IMR-90 (cell line): ENCODE measurements around the gene DAPK1. TPM values are rescaled to one million over a fixed set of nuclear protein-coding genes. Genes with fewer than 3 reads are reported as not detected.

Experiments
- ATAC-seq: fragments of 200-7000 bp; cut with Tn5 transposase; 2 replicates; pipeline ENCODE4 v1.9.1; 2020; ENCODE audit warnings: low read depth, mild to moderate bottlenecking, moderate library complexity
- BruUV-seq: library from RNA; stranded (reverse); fragments of 400-500 nt; replicated peaks from 2 replicates; lab custom pipeline; 2021; lab: Mats Ljungman, UMichigan
- CTCF ChIA-PET: fragments of 300-600 bp; formaldehyde crosslinking; extraction: SDS; loops from one replicate; lab custom pipeline; 2021; ENCODE audit warnings: antibody characterized with exemption; lab: Yijun Ruan, JAX
- POLR2A ChIA-PET: fragments of 300-600 bp; sonication (Branson Sonifier 250); formaldehyde crosslinking; loops from one replicate; lab custom pipeline; 2022; ENCODE audit warnings: antibody characterized with exemption; ENCODE audit not compliant: unreplicated experiment; lab: Charles Lee
- DNase-seq: peaks from one replicate; pipeline ENCODE4 v3.0.0; 2013
- H2AFZ ChIP-seq: replicated peaks from 2 replicates; pipeline ENCODE3; 2013; ENCODE audit warnings: low read length, mild to moderate bottlenecking; ENCODE audit not compliant: poor library complexity
- H2AK5ac ChIP-seq: 2 replicates; pipeline ENCODE4 v1.6.1; 2013; ENCODE audit warnings: low read depth, low read length, inconsistent platforms
- H2AK9ac ChIP-seq: replicated peaks from 2 replicates; pipeline ENCODE3; 2013; ENCODE audit warnings: mild to moderate bottlenecking, low read depth, low read length, moderate library complexity; ENCODE audit not compliant: poor library complexity
- H2BK120ac ChIP-seq: 2 replicates; pipeline ENCODE4 v1.6.1; 2013; ENCODE audit warnings: low read depth, low read length, inconsistent platforms
- H2BK15ac ChIP-seq: 3 replicates; pipeline ENCODE4 v1.6.1; 2013; ENCODE audit warnings: low read depth, low read length, inconsistent platforms
- H2BK20ac ChIP-seq: 2 replicates; pipeline ENCODE4 v1.6.1; 2013; ENCODE audit warnings: low read depth, mild to moderate bottlenecking, inconsistent platforms, low read length, moderate library complexity
- H2BK5ac ChIP-seq: 2 replicates; pipeline ENCODE4 v1.6.1; 2013; ENCODE audit warnings: mild to moderate bottlenecking, low read depth, low read length, inconsistent platforms; ENCODE audit not compliant: poor library complexity, severe bottlenecking
- H3K14ac ChIP-seq: replicated peaks from 2 replicates; pipeline ENCODE4 v1.6.1; 2013; ENCODE audit warnings: low read depth, low read length, inconsistent platforms
- H3K18ac ChIP-seq: 2 replicates; pipeline ENCODE4 v1.6.1; 2013; ENCODE audit warnings: low read depth, low read length, control low read depth
- H3K23ac ChIP-seq: 2 replicates; pipeline ENCODE4 v1.6.1; 2013; ENCODE audit warnings: low read depth, low read length, inconsistent platforms
- H3K27ac ChIP-seq: 2 replicates; pipeline ENCODE4 v1.5.1; 2013; ENCODE audit warnings: mild to moderate bottlenecking, control low read depth, low read length; ENCODE audit not compliant: insufficient read depth
- H3K27me3 ChIP-seq: 2 replicates; pipeline ENCODE4 v1.6.1; 2013; ENCODE audit warnings: low read length; ENCODE audit not compliant: control insufficient read depth, insufficient read depth
- H3K36me3 ChIP-seq: 2 replicates; pipeline ENCODE4 v1.6.1; 2013; ENCODE audit warnings: low read length, mixed read lengths; ENCODE audit not compliant: control insufficient read depth, insufficient read depth
- H3K4ac ChIP-seq: 2 replicates; pipeline ENCODE4 v1.6.1; 2013; ENCODE audit warnings: low read depth, low read length, inconsistent platforms
- H3K4me1 ChIP-seq: 2 replicates; pipeline ENCODE4 v1.6.1; 2013; ENCODE audit warnings: low read length, mixed read lengths; ENCODE audit not compliant: control insufficient read depth, insufficient read depth
- H3K4me2 ChIP-seq: 2 replicates; pipeline ENCODE4 v1.6.1; 2013; ENCODE audit warnings: low read depth, mild to moderate bottlenecking, control low read depth, low read length, moderate library complexity
- H3K4me3 ChIP-seq: 2 replicates; pipeline ENCODE4 v1.5.1; 2013; ENCODE audit warnings: low read depth, mild to moderate bottlenecking, control low read depth, low read length, moderate library complexity; ENCODE audit not compliant: insufficient read depth
- H3K56ac ChIP-seq: 2 replicates; pipeline ENCODE4 v1.6.1; 2013; ENCODE audit warnings: low read length, inconsistent platforms; ENCODE audit not compliant: insufficient read depth; ENCODE audit errors: extremely low read depth
- H3K79me1 ChIP-seq, 2 experiments: 2 replicates each; pipeline ENCODE4 v1.6.1; 2013; ENCODE audit warnings: low read length in 2 of 2, inconsistent platforms in 1 of 2, low read depth in 1 of 2
- H3K9ac ChIP-seq: 2 replicates; pipeline ENCODE4 v1.6.1; 2013; ENCODE audit warnings: low read depth, low read length, control low read depth
- H3K9me1 ChIP-seq: 2 replicates; pipeline ENCODE4 v1.6.1; 2013; ENCODE audit warnings: low read length, inconsistent platforms; ENCODE audit not compliant: insufficient read depth
- H3K9me3 ChIP-seq: 2 replicates; pipeline ENCODE4 v1.6.1; 2013; ENCODE audit warnings: low read length; ENCODE audit not compliant: control insufficient read depth, insufficient read depth
- H4K20me1 ChIP-seq: 2 replicates; pipeline ENCODE4 v1.6.1; 2013; ENCODE audit warnings: low read length, inconsistent platforms; ENCODE audit not compliant: insufficient read depth
- H4K5ac ChIP-seq: 2 replicates; pipeline ENCODE4 v1.6.1; 2013; ENCODE audit warnings: mild to moderate bottlenecking, low read depth, low read length, control low read depth
- H4K8ac ChIP-seq, 2 experiments: 2 replicates each; pipeline ENCODE4 v1.6.1; 2013; ENCODE audit warnings: low read depth in 2 of 2, low read length in 2 of 2, control low read depth in 1 of 2, inconsistent platforms in 1 of 2
- H4K91ac ChIP-seq: 2 replicates; pipeline ENCODE4 v1.6.1; 2013; ENCODE audit warnings: low read depth, low read length, inconsistent platforms; ENCODE audit not compliant: insufficient read depth
- BHLHE40 ChIP-seq: fragments of 150-350 bp; IDR thresholded peaks from 2 replicates; pipeline ENCODE4 v1.6.1; 2016; ENCODE audit warnings: mild to moderate bottlenecking, low read depth, low read length
- CHD1 ChIP-seq: IDR thresholded peaks from 2 replicates; pipeline ENCODE4 v1.6.1; 2012; ENCODE audit warnings: low read depth, low read length, improper control_type of control experiment
- ELK1 ChIP-seq: fragments of 150-350 bp; IDR thresholded peaks from 2 replicates; pipeline ENCODE4 v1.6.1; 2016; ENCODE audit warnings: low read depth, mild to moderate bottlenecking, low read length, moderate library complexity, borderline replicate concordance
- MAZ ChIP-seq: IDR thresholded peaks from 2 replicates; pipeline ENCODE4 v1.6.1; 2012; ENCODE audit warnings: low read depth, mild to moderate bottlenecking, low read length, improper control_type of control experiment, moderate library complexity, borderline replicate concordance
- MXI1 ChIP-seq: IDR thresholded peaks from 2 replicates; pipeline ENCODE4 v1.6.1; 2012; ENCODE audit warnings: low read depth, mild to moderate bottlenecking, low read length, moderate library complexity, borderline replicate concordance
- RAD21 ChIP-seq: IDR thresholded peaks from 2 replicates; pipeline ENCODE4 v1.6.1; 2012; ENCODE audit warnings: low read length, improper control_type of control experiment
- RFX5 ChIP-seq: IDR thresholded peaks from 2 replicates; pipeline ENCODE4 v1.8.0; 2012; ENCODE audit warnings: low read depth, mild to moderate bottlenecking, low read length, moderate library complexity
- SMC3 ChIP-seq: fragments of 150-350 bp; IDR thresholded peaks from 2 replicates; pipeline ENCODE4 v1.6.1; 2016; ENCODE audit warnings: low read depth, mild to moderate bottlenecking, antibody characterized with exemption, low read length, moderate library complexity
- USF2 ChIP-seq: fragments of 150-350 bp; IDR thresholded peaks from 2 replicates; pipeline ENCODE4 v1.6.1; 2017; ENCODE audit warnings: mild to moderate bottlenecking, antibody characterized with exemption, low read length, low read depth
- WGBS, 2 experiments: methylation state at CpG; one replicate each; pipeline versions ENCODE4 v1.1.5 to v1.1.7; 2013; ENCODE audit warnings: missing lambda C conversion rate in 2 of 2; ENCODE audit not compliant: insufficient read length in 1 of 2; ENCODE audit errors: extremely low coverage in 2 of 2; 5-methylcytosine and 5-hydroxymethylcytosine counted together
- dilution Hi-C: fragments of 300-500 bp; cut with HindIII; formaldehyde crosslinking; loops from one replicate; pipeline ENCODE4 v1.14.3; 2018; ENCODE audit warnings: low sequenced_read_pairs; ENCODE audit not compliant: unreplicated experiment
- in situ Hi-C: fragments of 300-500 bp; cut with MboI; formaldehyde crosslinking; loops from 3 replicates; pipeline ENCODE4 v1.14.3; 2019; ENCODE audit warnings: low sequenced_read_pairs, inconsistent platforms, mixed read lengths
- intact Hi-C: fragments of 100-400 bp; cut with micrococcal nuclease; formaldehyde crosslinking; loops from 2 replicates; pipeline ENCODE4 v1.10.0; 2022
- polyA plus RNA-seq, 3 experiments: library from polyadenylated mRNA; depleted of rRNA; stranded (reverse); fragments of >200 nt; gene quantifications; 2 replicates each; pipeline ENCODE4 v1.2.3, GENCODE V29; 2012; ENCODE audit warnings: low replicate concordance in 1 of 3
- total RNA-seq: library from RNA; depleted of rRNA; stranded (reverse); fragments of >200 nt; gene quantifications from 2 replicates; pipeline ENCODE4 v1.2.3, GENCODE V29; 2012

The DAPK1 gene
- total and polyA plus RNA-seq, 2 of the 4 experiments (the other 2 are of a cell fraction), result under 0.01 to 0.03 TPM

- H2AFZ ChIP-seq, result no peak overlapping the region
- no peak overlapping the region for H3K27ac ChIP-seq
- H3K14ac ChIP-seq, result no peak overlapping the region
- POLR2A ChIA-PET, result no interaction called here
- no peak overlapping the region for H3K4me3 ChIP-seq
- no peaks in the 10 kb centered on the region for H3K79me1 ChIP-seq
- H3K9me1 ChIP-seq, result no peaks in the 10 kb centered on the region
- no peak overlapping the region for H2BK5ac ChIP-seq
- H3K27me3 ChIP-seq, result peaks cover 9% of the 10 kb centered on the region
- H3K4me2 ChIP-seq, result no peak overlapping the region
- no peaks in the 10 kb centered on the region for H4K20me1 ChIP-seq
- no peak overlapping the region for H2BK15ac ChIP-seq
- H3K18ac ChIP-seq, result no peak overlapping the region
- no peak overlapping the region for H4K91ac ChIP-seq
- H2BK20ac ChIP-seq, result no peak overlapping the region
- H3K4ac ChIP-seq, result no peak overlapping the region
- H3K56ac ChIP-seq, result no peak overlapping the region
- intact Hi-C loops, result loop anchor here (5.0 kb wide), 1 partner anchor 304 kb away; no protein-coding TSS in a partner anchor
- no peak for TF ChIP-seq MAZ
- TF ChIP-seq MXI1, result no peak
- TF ChIP-seq RFX5, result no peak
- TF ChIP-seq SMC3, result no peak
- no peak for TF ChIP-seq USF2
- TF ChIP-seq BHLHE40, result no peak
- TF ChIP-seq RAD21, result no peak
- TF ChIP-seq ELK1, result no peak
- TF ChIP-seq CHD1, result no peak
- H2AK9ac ChIP-seq, result no peak overlapping the region
- no peak overlapping the region for H2AK5ac ChIP-seq
- H3K23ac ChIP-seq, result no peak overlapping the region
- CTCF ChIA-PET, result interaction anchor here (0.7 kb wide), 1 partner anchor 17 kb away, joined by 3 read pairs; no protein-coding TSS in a partner anchor
- H3K36me3 ChIP-seq, result no peaks in the 10 kb centered on the region
- ATAC-seq (no peak), DNase-seq (no peak)
- no peak overlapping the region for H4K5ac ChIP-seq
- no peak overlapping the region for H3K9ac ChIP-seq
- in situ Hi-C loops, result no loop called here
- no peaks in the 10 kb centered on the region for H3K9me3 ChIP-seq
- dilution Hi-C loops, result no loop called here
- no peak overlapping the region for H2BK120ac ChIP-seq
- no CpG with 5 or more reads among the region's 3 CpGs for WGBS, 2 experiments
- H4K8ac ChIP-seq, result no peak overlapping the region
- peaks cover 2% of the 10 kb centered on the region; the same call in 1 of the 2 replicates for H3K4me1 ChIP-seq
- BruUV-seq, result no TSS peak
Measured at GRCh38 chr9:87641067-87641466, 143.4 kb downstream of the DAPK1 start.
